ENCODE measurements around the gene TNFRSF11A. TPM values are rescaled to one million over a fixed set of nuclear protein-coding genes. Genes with fewer than 3 reads are reported as not detected.

Gene TNFRSF11A
- total RNA-seq, 1 donor = 1.1 TPM

GRCh38 chr18:62438018-62438329 lies 112.9 kb downstream of the TNFRSF11A start:
- DNase-seq (ENCODE audit: low read depth) = no peak
- H3K4me3 ChIP-seq (ENCODE audit: low read depth, low read length) = no peak overlapping the region

GRCh38 chr18:62438402-62438801 lies 113.3 kb downstream of the TNFRSF11A start:
- no peak overlapping the region for H3K4me3 ChIP-seq (ENCODE audit: low read depth, low read length)
- DNase-seq (ENCODE audit: low read depth) = no peak
- TF ChIP-seq CTCF (IDR thresholded peaks at IDR 0.05; ENCODE audit: insufficient read depth, low read length) = no peak

More at GRCh38 chr18:62438018-62438329, 112.9 kb downstream of the TNFRSF11A start:
- TF ChIP-seq CTCF (IDR thresholded peaks at IDR 0.05; ENCODE audit: insufficient read depth, low read length) = no peak

GRCh38 chr18:62438866-62439265 lies 113.8 kb downstream of the TNFRSF11A start:
- no peak for DNase-seq (ENCODE audit: low read depth)
- TF ChIP-seq CTCF (IDR thresholded peaks at IDR 0.05; ENCODE audit: insufficient read depth, low read length) = no peak
- H3K4me3 ChIP-seq (ENCODE audit: low read depth, low read length) = no peak overlapping the region

Small RNA genes lying within 50 kb of the gene (small RNA-seq; reads per million reads assigned to genes)
- gene AC100843.2 = not detected
- gene RF00019 = not detected

Other genes with a start within 250 kb of the TNFRSF11A start
- 32.7 and 44.8 TPM in 2 replicates for gene PIGN, start 138.3 kb upstream of the TNFRSF11A start, total RNA-seq (ENCODE audit: low replicate concordance)
- gene RELCH, start 138.1 kb upstream of the TNFRSF11A start, total RNA-seq (ENCODE audit: low replicate concordance) = 44.0 and 52.0 TPM in 2 replicates
- gene ZCCHC2, start 197.7 kb downstream of the TNFRSF11A start, total RNA-seq (ENCODE audit: low replicate concordance) = 9.9 and 12.8 TPM in 2 replicates